ENCODE results near the gene BRD2. TPM values are rescaled to one million over a fixed set of nuclear protein-coding genes. Genes with fewer than 3 reads are reported as not detected.
A peak's percentile ranks its signal among the peaks of the same experiment; 100 is the strongest.

Gene BRD2
- polyA plus RNA-seq, 2 of the 4 experiments (the other 2 are of a cell fraction), result 92.5 to 153 TPM

- TF ChIP-seq, protein P1, sequence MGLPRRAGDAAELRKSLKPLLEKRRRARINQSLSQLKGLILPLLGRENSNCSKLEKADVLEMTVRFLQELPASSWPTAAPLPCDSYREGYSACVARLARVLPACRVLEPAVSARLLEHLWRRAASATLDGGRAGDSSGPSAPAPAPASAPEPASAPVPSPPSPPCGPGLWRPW (IDR thresholded peaks at IDR 0.05), result no peak
- TF ChIP-seq CHD4 (IDR thresholded peaks at IDR 0.05; ENCODE audit: borderline replicate concordance) (no peak), MYC (IDR thresholded peaks at IDR 0.05; ENCODE audit: borderline replicate concordance, low read length) (no peak), KDM1A (IDR thresholded peaks at IDR 0.05; ENCODE audit: low read depth) (no peak), SMC3 (IDR thresholded peaks at IDR 0.05) (no peak), HOXB13 (CRISPR knock-in tag; IDR thresholded peaks at IDR 0.05; ENCODE audit: low read depth) (no peak)
Observed at GRCh38 chr6:32950449-32950848, 17.9 kb upstream of the BRD2 start (continued).

DNA sequence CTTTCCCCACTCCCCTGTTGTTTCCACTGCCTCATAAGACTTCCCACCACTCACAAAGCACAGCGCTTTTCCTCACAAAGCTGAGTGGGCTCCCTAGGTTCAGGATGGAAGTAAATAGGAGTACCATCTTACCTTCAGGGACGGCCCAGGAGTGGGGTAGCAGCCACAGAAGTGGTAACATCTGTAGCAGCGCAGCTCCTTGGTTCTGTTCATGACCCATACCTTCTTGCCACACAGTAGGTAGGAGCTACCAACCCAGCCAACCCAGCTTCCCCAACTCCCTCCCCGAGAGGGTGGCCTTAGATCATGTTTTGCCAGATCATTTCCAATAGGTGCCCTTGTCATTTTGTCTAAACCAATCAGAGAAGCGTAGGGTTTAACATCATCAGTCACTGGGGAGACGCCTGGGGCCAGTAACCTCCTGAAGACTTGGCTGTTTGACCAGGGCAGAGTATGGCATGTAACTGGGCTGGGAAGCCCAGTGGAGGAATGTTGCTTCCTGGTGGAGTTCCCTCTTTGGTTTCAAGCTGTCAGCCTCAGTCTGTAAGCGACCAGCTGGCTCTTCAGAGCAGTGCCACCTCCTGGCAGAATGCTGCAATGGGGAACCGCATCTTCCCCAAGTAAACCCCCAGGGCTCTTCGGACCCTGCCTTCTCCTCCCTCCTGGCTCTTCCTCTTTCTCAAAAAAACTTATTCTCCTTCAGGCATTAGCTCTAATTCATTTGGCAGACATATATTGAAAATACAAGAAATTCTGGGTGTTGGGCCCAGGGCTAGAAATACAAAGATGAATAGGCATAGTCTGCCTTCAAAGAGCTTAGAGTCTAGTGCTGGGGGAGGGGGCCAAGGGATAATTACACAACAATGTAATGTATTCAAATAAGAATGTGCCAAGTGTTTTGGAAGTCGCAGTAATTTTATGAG is 15.3 kb upstream of the BRD2 start, which contains the start of gene HLA-DMA:
TSS of gene HLA-DMA (minus strand) at position 281 of the 923 bp plus-strand sequence. CDS start at position 220, 61 bp downstream.
- CTCF ChIA-PET, result interaction anchor here (0.6 to 5.2 kb wide), 30 partner anchors 9 to 295 kb away, joined by 3 to 40 read pairs (median 4); partner anchors contain the start of genes BRD2, HLA-DMB and TAP2
- Histone ChIP-seq H3K27ac (no peak within 1 kb of the TSS), H3K9me3 (no peaks in the 10 kb centered on the region), H3K4me2 (peak within 1 kb of the TSS; percentile 52; the same call in 2 of the 3 replicates), H3K4me1 (peaks cover 5% of the 10 kb centered on the region; the same call in 1 of the 3 replicates), H3K4me3 (no peak within 1 kb of the TSS)
- WGBS (ENCODE audit: missing lambda C conversion rate), result 48% methylated on average over 10 of the region's 10 CpGs
- FAIRE-seq (no peak), DNase-seq (ENCODE audit: low read depth in 1 of 2, low spot score in 1 of 2) (peak; percentile 49 to 93), ATAC-seq (peak; percentile 88 to 99)
- POLR2A ChIA-PET, result interaction anchor here (0.7 to 4.0 kb wide), 4 partner anchors 18 to 59 kb away, joined by 3 to 29 read pairs (median 4); no protein-coding TSS in a partner anchor
- no peak for TF ChIP-seq MAFK (IDR thresholded peaks at IDR 0.05; ENCODE audit: partially characterized antibody)
- TF ChIP-seq CEBPB (IDR thresholded peaks at IDR 0.05), result no peak
- no peak for TF ChIP-seq FOSL2 (IDR thresholded peaks at IDR 0.05)
- no peak for TF ChIP-seq FOSL2 (CRISPR knock-in tag; IDR thresholded peaks at IDR 0.05)
- TF ChIP-seq ESRRA (IDR thresholded peaks at IDR 0.05; ENCODE audit: borderline replicate concordance, low read length), result no peak
- peak; percentile 40; the same call in 1 of the 3 replicates for TF ChIP-seq SMC3 (IDR thresholded peaks at IDR 0.05)
- TF ChIP-seq MAX (IDR thresholded peaks at IDR 0.05), result no peak
- TF ChIP-seq RARB (CRISPR knock-in tag; IDR thresholded peaks at IDR 0.05), result no peak
- no peak for TF ChIP-seq CHD4 (IDR thresholded peaks at IDR 0.05; ENCODE audit: borderline replicate concordance)
- peak; percentile 24 to 28; a peak in 2 of 5 replicates for TF ChIP-seq RAD21 (conservative IDR thresholded peaks at IDR 0.05 in 1 of 2, IDR thresholded peaks at IDR 0.05 in 1 of 2)
- no peak for TF ChIP-seq HOXA7 (CRISPR knock-in tag; IDR thresholded peaks at IDR 0.05)
- TF ChIP-seq, protein P2, sequence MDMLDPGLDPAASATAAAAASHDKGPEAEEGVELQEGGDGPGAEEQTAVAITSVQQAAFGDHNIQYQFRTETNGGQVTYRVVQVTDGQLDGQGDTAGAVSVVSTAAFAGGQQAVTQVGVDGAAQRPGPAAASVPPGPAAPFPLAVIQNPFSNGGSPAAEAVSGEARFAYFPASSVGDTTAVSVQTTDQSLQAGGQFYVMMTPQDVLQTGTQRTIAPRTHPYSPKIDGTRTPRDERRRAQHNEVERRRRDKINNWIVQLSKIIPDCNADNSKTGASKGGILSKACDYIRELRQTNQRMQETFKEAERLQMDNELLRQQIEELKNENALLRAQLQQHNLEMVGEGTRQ (IDR thresholded peaks at IDR 0.05), result no peak
- TF ChIP-seq, protein P3, sequence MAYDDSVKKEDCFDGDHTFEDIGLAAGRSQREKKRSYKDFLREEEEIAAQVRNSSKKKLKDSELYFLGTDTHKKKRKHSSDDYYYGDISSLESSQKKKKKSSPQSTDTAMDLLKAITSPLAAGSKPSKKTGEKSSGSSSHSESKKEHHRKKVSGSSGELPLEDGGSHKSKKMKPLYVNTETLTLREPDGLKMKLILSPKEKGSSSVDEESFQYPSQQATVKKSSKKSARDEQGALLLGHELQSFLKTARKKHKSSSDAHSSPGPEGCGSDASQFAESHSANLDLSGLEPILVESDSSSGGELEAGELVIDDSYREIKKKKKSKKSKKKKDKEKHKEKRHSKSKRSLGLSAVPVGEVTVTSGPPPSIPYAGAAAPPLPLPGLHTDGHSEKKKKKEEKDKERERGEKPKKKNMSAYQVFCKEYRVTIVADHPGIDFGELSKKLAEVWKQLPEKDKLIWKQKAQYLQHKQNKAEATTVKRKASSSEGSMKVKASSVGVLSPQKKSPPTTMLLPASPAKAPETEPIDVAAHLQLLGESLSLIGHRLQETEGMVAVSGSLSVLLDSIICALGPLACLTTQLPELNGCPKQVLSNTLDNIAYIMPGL (CRISPR knock-in tag; IDR thresholded peaks at IDR 0.05; ENCODE audit: borderline replicate concordance), result no peak
- TF ChIP-seq CHD2 (IDR thresholded peaks at IDR 0.05; ENCODE audit: low read length, partially characterized antibody), result no peak
- TF ChIP-seq, protein P4, sequence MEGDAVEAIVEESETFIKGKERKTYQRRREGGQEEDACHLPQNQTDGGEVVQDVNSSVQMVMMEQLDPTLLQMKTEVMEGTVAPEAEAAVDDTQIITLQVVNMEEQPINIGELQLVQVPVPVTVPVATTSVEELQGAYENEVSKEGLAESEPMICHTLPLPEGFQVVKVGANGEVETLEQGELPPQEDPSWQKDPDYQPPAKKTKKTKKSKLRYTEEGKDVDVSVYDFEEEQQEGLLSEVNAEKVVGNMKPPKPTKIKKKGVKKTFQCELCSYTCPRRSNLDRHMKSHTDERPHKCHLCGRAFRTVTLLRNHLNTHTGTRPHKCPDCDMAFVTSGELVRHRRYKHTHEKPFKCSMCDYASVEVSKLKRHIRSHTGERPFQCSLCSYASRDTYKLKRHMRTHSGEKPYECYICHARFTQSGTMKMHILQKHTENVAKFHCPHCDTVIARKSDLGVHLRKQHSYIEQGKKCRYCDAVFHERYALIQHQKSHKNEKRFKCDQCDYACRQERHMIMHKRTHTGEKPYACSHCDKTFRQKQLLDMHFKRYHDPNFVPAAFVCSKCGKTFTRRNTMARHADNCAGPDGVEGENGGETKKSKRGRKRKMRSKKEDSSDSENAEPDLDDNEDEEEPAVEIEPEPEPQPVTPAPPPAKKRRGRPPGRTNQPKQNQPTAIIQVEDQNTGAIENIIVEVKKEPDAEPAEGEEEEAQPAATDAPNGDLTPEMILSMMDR (IDR thresholded peaks at IDR 0.05), result peak; percentile 50
- TF ChIP-seq NR3C1 (IDR thresholded peaks at IDR 0.05), result no peak
- no peak for TF ChIP-seq RCOR1 (IDR thresholded peaks at IDR 0.05; ENCODE audit: low read depth, low read length)
- TF ChIP-seq JUN (IDR thresholded peaks at IDR 0.05), result no peak
- TF ChIP-seq E2F6 (IDR thresholded peaks at IDR 0.05; ENCODE audit: borderline replicate concordance, low read depth), result no peak
- no peak for TF ChIP-seq POLR2A (IDR thresholded peaks at IDR 0.05; ENCODE audit: low read length)
- TF ChIP-seq EHMT2 (IDR thresholded peaks at IDR 0.05; ENCODE audit: low read depth), result no peak
- no peak for TF ChIP-seq KDM1A (IDR thresholded peaks at IDR 0.05; ENCODE audit: low read depth)
- TF ChIP-seq NFE2L2 (conservative IDR thresholded peaks at IDR 0.05; ENCODE audit: low read length), result no peak
- TF ChIP-seq PHF8 (IDR thresholded peaks at IDR 0.05; ENCODE audit: borderline replicate concordance, low read depth), result no peak
- TF ChIP-seq, protein P1 (IDR thresholded peaks at IDR 0.05), result no peak
- no peak for TF ChIP-seq CBX8 (IDR thresholded peaks at IDR 0.05)
- TF ChIP-seq EHF (CRISPR knock-in tag; IDR thresholded peaks at IDR 0.05), result no peak
- TF ChIP-seq HDAC2 (IDR thresholded peaks at IDR 0.05), result no peak
- TF ChIP-seq, protein P5, sequence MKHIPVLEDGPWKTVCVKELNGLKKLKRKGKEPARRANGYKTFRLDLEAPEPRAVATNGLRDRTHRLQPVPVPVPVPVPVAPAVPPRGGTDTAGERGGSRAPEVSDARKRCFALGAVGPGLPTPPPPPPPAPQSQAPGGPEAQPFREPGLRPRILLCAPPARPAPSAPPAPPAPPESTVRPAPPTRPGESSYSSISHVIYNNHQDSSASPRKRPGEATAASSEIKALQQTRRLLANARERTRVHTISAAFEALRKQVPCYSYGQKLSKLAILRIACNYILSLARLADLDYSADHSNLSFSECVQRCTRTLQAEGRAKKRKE (CRISPR knock-in tag; IDR thresholded peaks at IDR 0.05; ENCODE audit: low read depth), result no peak
- peak; percentile 99 for TF ChIP-seq RFX5 (IDR thresholded peaks at IDR 0.05)
